Lung (tissue), 12 donors: Measurements from ENCODE around the gene GADD45B. TPM values are rescaled to one million over a fixed set of nuclear protein-coding genes. Genes with fewer than 3 reads are reported as not detected.
"Not testable (repeated sequence)": the region's sequence is repeated elsewhere in the genome, so short reads cannot be mapped to it uniquely, and the experiment has no call there.

Source experiments
- ATAC-seq: fragments of 200-7000 bp; cut with Tn5 transposase; one replicate; pipeline ENCODE4 v1.9.1; 2020; ENCODE audit warnings: moderate number of reproducible peaks; ENCODE audit not compliant: insufficient read depth, low FRiP score
- DNase-seq, 3 donors: peaks; one replicate each; pipeline ENCODE4 v3.0.0-alpha.2; 2013 to 2017
- H3K27ac ChIP-seq, 2 donors: one replicate each; pipeline ENCODE4 v1.5.1; 2013; ENCODE audit warnings: mild to moderate bottlenecking in 2 of 2, moderate library complexity in 2 of 2, control low read depth in 1 of 2, inconsistent platforms in 1 of 2, low read depth in 1 of 2, low read length in 1 of 2
- H3K27me3 ChIP-seq, 3 donors: one replicate each; pipeline ENCODE4 v1.5.1; 2013; ENCODE audit warnings: low read length in 2 of 3; ENCODE audit not compliant: control insufficient read depth in 3 of 3, insufficient read depth in 3 of 3
- H3K36me3 ChIP-seq, 4 donors: one replicate each; pipeline ENCODE4 v1.5.1; 2013; ENCODE audit warnings: low read length in 4 of 4, mild to moderate bottlenecking in 1 of 4, moderate library complexity in 1 of 4; ENCODE audit not compliant: control insufficient read depth in 4 of 4, insufficient read depth in 4 of 4
- H3K4me1 ChIP-seq, 5 donors: one replicate each; pipeline ENCODE4 v1.5.1; 2013; ENCODE audit warnings: low read length in 5 of 5, mild to moderate bottlenecking in 2 of 5, moderate library complexity in 1 of 5; ENCODE audit not compliant: control insufficient read depth in 5 of 5, insufficient read depth in 5 of 5
- H3K4me3 ChIP-seq: one replicate; pipeline ENCODE4 v1.5.1; 2013; ENCODE audit warnings: mild to moderate bottlenecking, control low read depth, moderate library complexity
- H3K9ac ChIP-seq, 2 donors: one replicate each; pipeline ENCODE4 v1.5.1; 2013; ENCODE audit warnings: low read length in 2 of 2, control low read depth in 1 of 2; ENCODE audit not compliant: insufficient read depth in 1 of 2
- H3K9me3 ChIP-seq, 4 donors: one replicate each; pipeline ENCODE4 v1.5.1; 2013; ENCODE audit warnings: low read length in 3 of 4, mild to moderate bottlenecking in 1 of 4, moderate library complexity in 1 of 4; ENCODE audit not compliant: control insufficient read depth in 4 of 4, insufficient read depth in 3 of 4
- CTCF ChIP-seq: IDR thresholded peaks from 2 replicates; pipeline ENCODE4 v1.5.1; 2012; ENCODE audit warnings: mild to moderate bottlenecking; ENCODE audit errors: control extremely low read depth, extremely low read depth
- WGBS, 2 donors: extraction: QIAGEN DNeasy Blood & Tissue Kit; methylation state at CpG; one replicate each; pipeline ENCODE4 v1.1.7; 2013; 5-methylcytosine and 5-hydroxymethylcytosine counted together
- polyA plus RNA-seq, 2 donors: library from polyadenylated mRNA; stranded (reverse); fragments of 200-250 nt; gene quantifications; one replicate each; pipeline ENCODE4 v1.2.1, GENCODE V29; 2013
- total RNA-seq, 2 donors: library from RNA; depleted of rRNA in 1 of 2; stranded (reverse); fragments of >200 nt in 1 of 2; gene quantifications; one replicate each; pipeline ENCODE4 v1.2.1, GENCODE V29; 2014 to 2021
- donor health status: control.
- donor health status: control.
- donor health status: Bipolar disorder and iron deficiency.
- donor health status: healthy.
- donor health status: DM: yes; HTN: yes; CAD: no.

GADD45B gene
- total and polyA plus RNA-seq, 4 donors, result 81.0 to 405 (median 92.6) TPM

GRCh38 chr19:2464389-2464788, 11.5 kb upstream of the GADD45B start:
- Histone ChIP-seq H3K4me3 (no peak overlapping the region), H3K9ac (no peak overlapping the region), H3K4me1 (peaks cover 0 to 8% (median 3%) of the 10 kb centered on the region in 5 donors), H3K27ac (no peak overlapping the region), H3K9me3 (no peaks in the 10 kb centered on the region), H3K36me3 (no peaks in the 10 kb centered on the region), H3K27me3 (no peaks in the 10 kb centered on the region)
- DNase-seq (no peak), ATAC-seq (no peak)
- no peak for TF ChIP-seq CTCF
- WGBS, 2 donors, result 76 to 89% methylated on average over 5 of the region's 5 CpGs

DNA sequence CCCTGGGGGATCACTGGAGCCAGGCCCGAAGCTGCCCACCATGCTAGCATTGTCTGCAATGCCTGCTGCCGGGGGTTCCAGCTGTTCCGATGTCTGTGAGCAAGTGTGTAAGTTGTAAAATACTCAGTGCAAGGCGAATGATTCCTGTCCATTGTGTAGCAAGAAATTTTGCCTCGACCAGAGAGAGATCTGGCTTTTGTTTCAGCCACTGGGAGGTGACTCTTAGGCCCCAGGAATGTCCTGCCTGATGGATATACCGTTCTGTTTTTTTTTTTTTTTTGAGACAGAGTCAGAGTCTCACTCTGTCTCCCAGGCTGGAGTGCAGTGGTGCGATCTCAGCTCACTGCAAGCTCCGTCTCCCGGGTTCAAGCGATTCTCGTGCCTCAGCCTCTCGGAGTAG, 7.3 kb upstream of the GADD45B start:
- Histone ChIP-seq H3K36me3 (no peaks in the 10 kb centered on the region), H3K4me3 (no peak overlapping the region), H3K9ac (no peak overlapping the region), H3K27ac (no peak overlapping the region), H3K4me1 (peaks cover 0 to 3% (median 0%) of the 10 kb centered on the region in 5 donors), H3K27me3 (no peaks in the 10 kb centered on the region), H3K9me3 (no peaks in the 10 kb centered on the region)
- ATAC-seq (no peak), DNase-seq (no peak)
- no peak for TF ChIP-seq CTCF
- 84 to 86% methylated on average over 12 of the region's 12 CpGs for WGBS, 2 donors

DNA sequence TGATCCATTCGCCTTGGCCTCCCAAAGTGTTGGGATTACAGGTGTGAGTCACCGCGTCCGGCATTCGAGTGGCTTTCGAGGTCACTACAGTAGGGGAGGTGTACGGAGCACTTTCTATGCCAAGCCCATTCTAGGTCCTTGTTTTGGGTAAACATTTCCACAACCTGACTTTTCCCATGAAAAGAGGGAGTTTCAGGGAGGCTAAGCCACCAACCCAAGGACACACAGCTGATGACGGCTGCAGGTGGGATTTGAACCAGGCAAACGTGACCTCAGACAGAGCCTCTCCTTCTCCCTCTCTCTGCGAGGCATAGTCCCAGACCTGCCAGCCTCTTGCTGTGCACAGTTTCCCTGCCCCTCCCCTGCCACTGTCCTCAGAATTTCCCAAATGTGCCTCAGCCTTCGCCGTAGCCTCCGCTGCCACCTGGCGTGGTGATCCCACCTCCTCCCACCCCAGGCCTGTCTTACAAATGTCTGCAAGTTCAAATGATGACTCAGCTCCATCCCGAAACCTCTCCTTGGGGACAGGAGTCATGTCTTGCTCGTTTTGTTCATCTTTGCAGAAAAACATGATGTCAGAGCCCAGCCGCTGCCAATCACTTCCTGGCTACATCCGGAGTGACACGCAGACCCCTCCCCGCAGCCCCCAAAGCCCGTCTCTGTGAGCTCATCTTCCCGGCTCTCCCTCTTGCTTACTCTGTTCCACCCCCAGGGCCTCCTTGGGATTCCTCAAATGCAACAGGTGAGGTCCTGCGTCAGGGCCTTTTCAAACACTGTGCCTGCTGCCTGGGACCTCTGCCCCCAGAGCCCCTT, 6.6 kb upstream of the GADD45B start:
- WGBS, 2 donors, result 42 to 45% methylated on average over 23 of the region's 23 CpGs
- H3K36me3 ChIP-seq, result no peaks in the 10 kb centered on the region
- DNase-seq (no peak), ATAC-seq (no peak)
- no peak overlapping the region for H3K9ac ChIP-seq
- no peak for TF ChIP-seq CTCF
- H3K4me3 ChIP-seq, result no peak overlapping the region
- no peak overlapping the region for H3K27ac ChIP-seq
- no peaks in the 10 kb centered on the region for H3K27me3 ChIP-seq
- H3K4me1 ChIP-seq, result peaks cover 0 to 3% (median 0%) of the 10 kb centered on the region in 5 donors
- no peaks in the 10 kb centered on the region for H3K9me3 ChIP-seq

DNA sequence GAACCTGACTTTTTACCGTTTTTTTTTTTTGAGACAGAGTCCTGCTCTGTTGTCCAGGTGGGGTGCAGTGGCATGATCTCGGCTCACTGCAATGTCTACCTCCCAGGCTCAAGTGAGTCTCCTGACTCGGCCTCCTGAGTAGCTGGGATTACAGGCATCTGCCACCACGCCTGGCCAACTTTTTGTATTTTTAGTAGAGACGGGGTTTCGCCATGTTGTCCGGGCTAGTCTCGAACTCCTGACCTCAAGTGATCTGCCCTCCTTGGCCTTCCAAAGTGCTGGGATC, 6.1 kb upstream of the GADD45B start:
- not testable (repeated sequence) for H3K9me3 ChIP-seq, H3K27ac ChIP-seq, H3K4me3 ChIP-seq, H3K4me1 ChIP-seq, H3K36me3 ChIP-seq, H3K27me3 ChIP-seq, H3K9ac ChIP-seq, DNase-seq, ATAC-seq
- 83 to 87% methylated on average over 8 of the region's 8 CpGs for WGBS, 2 donors
